ENCODE measurements around the gene CPNE9.
A peak's percentile ranks its signal among the peaks of the same experiment; 100 is the strongest.
"Not testable (repeated sequence)": the region's sequence is repeated elsewhere in the genome, so short reads cannot be mapped to it uniquely, and the experiment has no call there.

Gene CPNE9

DNA sequence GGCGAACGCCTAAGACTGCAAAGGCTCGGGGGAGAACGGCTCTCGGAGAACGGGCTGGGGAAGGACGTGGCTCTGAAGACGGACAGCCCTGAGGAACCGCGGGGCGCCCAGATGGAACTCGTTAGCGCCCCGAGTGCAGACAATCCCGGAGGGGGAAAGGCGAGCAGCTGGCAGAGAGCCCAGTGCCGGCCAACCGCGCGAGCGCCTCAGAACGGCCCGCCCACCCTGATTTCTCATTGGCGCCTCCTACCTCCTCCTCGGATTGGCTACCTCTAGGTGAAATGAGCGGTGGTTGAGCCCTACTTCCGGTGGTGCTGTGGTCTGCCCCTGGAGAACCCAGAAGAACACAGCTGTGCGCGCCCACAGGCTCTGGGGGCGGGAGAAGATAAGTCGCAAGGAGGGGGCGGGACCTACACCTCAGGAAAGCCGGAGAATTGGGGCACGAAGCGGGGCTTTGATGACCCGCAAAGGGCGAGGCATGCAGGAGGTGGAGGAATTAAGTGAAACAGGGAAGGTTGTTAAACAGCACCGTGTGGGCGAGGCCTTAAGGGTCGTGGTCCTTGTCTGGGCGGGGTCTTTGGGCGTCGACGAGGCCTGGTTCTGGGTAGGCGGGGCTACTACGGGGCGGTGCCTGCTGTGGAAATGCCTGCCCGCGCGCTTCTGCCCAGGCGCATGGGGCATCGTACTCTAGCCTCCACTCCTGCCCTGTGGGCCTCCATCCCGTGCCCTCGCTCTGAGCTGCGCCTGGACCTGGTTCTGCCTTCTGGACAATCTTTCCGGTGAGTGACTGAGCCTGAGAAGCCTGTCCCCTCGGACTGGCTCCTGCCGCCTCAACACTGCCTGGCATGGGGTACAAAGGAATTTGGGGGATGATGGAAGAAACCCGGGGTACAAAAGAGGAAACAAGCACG lies 46.3 kb downstream of the CPNE9 start, which contains the start of gene OGG1:
Gene OGG1 (plus strand): TSS at position 308 of the 911 bp plus-strand sequence. CDS start 335 bp downstream, at position 643.
- DNase-seq, result peak; percentile 92

DNA sequence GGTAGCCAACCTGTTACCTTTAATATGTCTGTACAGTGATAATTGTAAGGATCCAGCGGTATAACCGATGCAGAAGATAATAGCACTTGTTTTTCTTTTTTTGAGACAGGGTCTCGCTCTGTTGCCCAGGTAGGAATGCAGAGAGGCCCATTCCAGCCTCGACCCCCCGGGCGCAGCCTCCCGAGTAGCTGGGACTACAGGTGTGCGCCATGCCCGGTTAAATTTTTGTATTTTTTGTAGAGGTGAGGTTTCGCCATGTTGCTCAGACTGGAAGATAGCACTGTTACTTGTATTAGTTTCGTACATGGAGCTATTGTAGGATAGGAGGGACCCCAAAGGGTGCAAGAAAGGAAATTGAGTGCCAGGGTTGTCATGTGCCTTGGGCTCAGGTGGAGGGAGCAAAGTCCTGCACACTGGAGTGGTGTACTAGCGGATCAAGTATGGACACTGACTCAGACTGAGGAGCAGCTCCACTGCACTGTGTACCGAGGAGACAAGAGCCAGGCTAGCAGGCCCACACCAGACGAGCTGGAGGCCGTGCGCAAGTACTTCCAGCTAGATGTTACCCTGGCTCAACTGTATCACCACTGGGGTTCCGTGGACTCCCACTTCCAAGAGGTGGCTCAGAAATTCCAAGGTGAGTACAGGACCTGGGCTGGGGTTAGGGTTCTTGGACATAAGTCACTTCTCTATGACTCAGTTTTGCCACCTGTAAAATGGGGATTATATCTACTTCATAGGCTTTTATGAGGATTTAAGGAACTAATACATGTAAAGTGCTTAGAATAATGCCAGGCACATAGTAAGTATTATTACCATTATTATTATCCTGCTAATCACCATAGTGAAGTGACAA lies 47.2 kb downstream of the CPNE9 start:
- no peak for DNase-seq

DNA sequence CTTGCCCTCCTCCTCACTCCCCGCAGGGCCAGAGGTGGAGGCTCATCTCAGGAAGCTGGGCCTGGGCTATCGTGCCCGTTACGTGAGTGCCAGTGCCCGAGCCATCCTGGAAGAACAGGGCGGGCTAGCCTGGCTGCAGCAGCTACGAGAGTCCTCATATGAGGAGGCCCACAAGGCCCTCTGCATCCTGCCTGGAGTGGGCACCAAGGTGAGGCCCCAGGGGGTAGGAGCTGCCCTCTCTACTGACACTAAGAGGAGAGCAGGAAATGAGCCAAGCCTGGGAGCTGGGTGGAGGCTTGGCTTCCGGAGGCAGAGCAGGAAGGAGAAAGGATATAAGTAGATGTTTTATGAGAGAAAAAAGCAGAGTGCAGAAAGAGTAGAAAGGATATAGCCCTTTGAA lies 51.0 kb downstream of the CPNE9 start:
- DNase-seq, result no peak

DNA sequence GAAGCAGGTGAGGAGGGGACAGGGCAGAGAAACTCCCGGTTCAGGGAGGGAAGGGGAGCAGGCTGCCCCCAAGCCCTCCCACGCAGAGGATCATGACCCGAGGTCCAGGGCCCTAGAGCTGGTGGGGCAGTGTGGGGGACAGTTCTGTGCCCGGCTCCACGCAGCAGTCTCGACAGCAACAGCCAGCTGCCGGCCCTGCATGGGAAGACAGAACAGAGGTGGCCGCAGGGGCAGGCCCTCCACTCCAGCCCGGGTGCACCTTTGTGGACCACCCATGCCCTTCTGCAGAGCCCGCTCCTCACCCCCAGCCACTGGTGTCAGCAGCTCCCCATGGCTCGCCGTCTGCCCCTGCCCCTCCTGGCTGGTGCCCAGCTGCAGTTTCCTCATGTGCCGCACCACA lies 53.8 kb downstream of the CPNE9 start:
- DNase-seq, result no peak

DNA sequence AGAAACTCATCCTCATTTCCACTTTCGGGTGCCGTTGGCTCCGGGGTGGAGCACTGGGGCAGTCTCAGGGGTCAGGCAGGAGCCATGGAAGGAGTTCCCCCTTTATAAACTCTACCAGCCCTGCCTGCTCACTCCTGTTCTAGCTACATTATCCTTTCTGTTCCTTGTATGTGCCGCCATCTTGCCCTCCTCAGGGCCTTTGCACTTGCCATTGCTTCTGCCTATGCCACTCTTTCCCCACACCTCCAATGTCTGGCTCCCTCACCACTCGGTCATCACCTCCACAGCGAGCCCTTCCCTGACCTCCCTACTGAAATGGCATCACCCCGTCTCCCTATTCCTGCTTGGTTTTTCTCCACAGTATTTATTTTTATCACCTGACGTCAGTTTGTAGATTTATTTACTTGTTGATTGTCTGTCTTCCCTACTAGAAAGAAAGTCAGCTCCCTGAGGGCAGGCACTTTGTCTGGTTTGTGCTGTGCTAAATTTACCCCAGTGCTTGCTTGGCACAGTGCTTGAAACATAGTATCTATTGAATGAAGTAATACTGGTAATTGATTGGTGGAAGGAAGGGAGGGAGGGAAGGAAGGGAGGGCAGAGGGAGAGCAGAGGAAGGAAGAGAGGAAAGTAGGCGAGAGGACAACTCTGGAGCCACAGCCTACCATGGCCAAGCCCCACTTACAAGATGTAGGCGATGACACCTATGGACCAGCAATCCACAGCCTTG lies 57.3 kb downstream of the CPNE9 start:
- DNase-seq, result no peak

DNA sequence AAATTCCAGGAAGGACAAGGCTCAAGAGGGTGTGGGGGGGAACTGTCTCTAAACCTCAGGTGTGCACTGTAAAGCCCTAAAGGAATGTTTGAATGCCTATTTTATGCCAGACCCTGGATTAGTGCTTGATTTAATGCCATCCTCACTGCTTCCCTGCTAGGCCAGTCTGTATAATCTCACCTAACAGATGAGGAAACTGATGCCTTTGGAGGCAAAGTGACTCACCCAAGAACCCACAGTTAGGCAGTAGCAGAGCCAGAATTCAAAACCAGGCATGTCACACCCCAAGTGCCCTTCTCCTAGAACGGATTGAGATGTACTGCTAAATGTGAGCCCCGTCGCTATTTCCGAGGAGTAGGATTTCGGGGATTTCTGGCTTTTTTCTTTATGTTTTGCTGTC lies 58.3 kb downstream of the CPNE9 start:
- no peak for DNase-seq

DNA sequence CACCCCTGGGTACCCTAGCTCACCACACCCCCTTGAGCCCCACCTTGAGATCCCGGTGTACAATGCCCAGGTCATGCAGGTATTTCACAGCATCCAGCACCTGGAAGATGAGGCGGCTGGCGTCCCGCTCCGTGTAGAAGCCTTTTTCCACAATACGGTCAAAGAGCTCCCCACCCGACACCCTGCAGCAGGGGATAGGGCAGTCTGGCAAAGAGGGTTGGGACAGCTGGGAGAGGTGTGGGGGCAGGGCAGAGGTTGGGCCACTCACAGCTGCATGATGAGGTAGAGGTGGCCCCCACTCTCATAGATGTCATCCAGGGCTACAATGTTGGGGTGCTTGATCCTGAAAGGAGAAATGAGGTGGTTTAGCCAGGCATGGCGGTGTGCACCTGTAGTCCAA lies 59.2 kb downstream of the CPNE9 start:
- DNase-seq, result no peak

DNA sequence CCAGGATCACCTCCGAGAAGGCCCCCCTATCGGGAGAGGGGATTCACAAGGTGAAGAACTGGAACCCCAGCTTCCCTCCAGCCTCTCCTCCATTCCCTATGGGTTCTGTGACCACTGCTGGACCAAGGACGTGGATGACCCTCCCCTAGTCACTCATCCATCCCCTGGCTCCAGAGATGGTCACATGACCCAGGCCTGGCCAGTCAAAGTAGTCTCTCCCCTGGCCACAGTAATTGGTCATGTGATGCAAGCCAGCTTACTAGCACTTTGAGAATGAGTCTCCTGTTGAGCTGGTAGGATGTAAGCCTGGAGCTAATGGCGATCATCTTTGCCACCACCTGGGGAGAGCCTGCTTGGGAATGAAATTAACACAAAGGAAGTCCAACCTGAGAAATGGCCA lies 62.2 kb downstream of the CPNE9 start:
- DNase-seq, result no peak

DNA sequence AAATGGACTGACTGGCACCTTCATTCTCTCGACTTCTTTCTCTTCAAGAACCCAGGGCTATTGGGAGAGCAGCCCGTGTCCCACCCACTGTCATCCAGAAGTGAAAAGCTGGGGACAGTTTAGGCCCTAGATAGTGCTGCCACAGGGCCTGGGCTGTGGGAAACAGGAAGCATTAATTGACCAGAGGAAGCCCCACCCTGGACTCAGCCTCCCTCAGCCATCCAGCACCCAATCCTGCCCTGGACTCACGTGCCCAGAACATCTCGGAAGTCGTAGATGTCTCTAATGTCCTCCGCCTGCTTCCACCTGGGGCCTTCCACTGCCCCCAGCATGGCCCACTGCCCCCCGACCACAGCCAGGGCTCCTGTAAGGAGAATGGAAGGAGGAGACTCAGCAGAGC lies 63.8 kb downstream of the CPNE9 start:
- DNase-seq, result no peak

DNA sequence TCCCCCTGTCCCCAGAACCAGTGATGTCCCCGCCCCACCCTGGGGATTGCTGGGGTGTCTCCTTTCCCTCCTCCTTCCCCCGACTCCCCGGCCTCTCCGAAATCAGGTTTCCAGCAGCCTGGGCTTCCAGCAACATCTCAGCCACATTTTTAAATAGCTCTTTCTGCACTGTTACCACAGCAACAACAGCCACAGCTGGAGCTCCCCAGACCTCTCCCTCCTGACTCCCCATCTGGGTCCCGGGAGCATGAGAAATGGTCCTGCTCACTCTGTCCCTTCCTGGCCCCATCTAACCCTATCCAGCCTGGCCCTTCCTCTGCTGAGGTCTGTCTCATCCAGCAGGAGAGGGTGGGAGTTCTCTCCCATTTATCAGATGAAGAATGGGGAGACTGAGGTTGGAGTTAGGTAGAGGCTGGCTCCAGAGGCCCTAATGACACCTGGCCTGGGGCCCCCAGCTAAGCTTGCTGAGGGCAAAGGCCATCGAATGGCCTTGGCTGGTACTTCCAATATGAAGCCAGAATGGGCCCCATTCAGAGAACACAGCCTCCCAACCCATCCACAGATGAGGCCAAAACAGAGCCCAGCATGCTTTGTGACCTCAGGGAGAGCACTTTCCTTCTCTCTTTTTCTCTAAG lies 64.6 kb downstream of the CPNE9 start:
- DNase-seq, result no peak

DNA sequence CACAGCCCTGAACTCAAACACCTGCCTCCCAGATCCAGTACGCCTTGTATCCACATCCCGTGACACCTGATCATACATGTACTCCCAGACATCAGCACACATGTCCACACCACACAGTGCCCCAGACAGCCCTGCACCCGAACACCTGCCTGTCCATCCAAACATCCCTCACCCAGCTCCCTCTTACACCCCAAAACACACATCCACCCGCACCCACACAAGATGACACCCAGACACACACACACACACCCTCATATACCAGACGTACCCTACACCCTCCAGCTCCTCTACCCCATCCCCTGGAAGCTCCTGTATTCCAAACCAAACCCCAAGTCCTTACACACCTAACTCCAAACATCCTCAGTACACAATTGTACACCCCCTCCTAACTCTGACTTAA lies 65.4 kb downstream of the CPNE9 start:
- no peak for DNase-seq

DNA sequence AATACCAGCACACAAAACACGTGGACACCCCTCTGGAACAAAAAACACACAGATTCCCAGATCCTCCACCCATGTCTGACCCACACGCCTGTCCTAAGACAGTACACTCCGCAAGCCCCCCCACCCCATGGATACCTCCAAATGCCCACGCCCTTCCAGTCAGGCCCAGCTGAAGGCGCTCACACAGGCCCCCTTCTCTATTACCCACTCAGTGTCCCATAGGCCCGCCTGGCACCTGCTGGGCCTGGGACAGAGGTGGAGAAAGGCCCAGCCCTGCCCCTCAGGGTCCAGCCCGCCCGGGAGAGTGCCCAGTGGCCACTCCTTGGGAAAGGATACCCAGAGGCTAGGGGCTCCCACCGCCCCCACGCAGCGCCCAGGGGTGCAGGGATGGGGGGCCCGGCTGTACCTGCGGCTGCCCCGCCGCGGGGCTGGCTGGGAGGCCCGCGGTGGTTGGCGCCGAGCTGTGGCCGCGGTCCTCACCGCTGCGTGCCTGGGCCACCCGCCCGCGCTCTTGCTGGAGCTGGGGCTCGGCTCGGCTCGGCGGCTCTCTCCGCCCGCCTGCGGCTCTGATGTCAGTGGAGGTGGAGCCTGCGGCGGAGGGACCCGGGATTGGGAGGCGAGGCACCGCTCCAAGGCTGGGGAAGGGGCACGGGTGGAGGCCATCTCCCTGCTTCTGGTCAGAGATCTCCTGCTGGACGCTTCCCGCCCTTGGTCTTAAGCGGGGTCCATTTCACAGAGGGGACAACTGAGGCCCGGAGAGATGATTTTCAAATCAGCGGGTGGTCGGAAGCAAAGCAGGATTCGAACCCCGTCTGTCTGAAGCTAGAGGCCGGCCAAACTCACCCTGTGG lies 66.0 kb downstream of the CPNE9 start, which contains the start of gene CAMK1:
Gene CAMK1 (minus strand): TSS at position 522 of the 850 bp plus-strand sequence. CDS start 2,198 bp downstream, outside the sequence.
- DNase-seq, result peak; percentile 66

DNA sequence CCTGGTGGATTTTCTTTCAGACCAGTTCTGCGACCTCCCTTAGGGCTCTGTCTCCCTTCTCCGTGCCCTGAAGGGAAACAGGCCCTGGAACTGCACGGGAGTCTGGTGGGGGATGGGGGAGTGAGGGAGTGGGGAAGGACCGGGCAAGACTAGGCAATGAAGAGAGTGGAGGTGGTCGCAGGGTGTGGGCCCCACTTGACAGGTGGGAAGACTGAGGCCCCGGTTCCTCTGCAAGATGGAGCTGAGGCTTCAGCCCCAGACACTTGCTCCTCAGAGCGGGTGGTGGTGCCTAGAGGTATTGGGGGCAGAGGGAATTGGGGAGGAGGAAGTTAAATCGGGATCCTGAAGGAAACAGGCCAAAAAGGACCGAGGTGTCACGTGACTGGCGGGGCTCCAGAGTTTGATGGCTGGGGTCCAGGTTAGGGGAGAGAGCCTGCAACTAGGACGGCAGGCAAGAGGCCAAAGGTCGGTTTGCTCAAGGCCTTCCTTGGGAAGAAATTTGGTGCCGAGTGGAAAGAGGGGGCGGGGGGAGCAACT lies 66.7 kb downstream of the CPNE9 start:
- no peak for DNase-seq

DNA sequence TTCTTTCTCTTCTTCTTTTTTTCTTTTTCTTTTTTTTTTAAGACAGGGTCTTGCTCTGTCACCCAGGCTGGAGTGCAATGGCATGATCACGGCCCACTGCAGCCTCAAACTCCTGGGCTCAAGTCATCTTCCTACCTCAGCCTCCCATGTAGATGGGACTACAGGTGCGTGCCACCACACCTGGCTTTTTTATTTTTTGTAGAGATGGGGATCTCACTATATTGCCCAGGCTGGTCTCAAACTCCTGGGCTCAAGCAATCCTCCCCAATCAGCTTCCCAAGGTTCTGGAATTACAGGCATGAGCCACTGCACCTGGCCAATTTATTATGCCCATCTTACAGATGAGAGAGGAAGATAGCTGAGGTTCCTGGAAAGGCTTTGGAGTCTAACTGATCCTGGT lies 67.4 kb downstream of the CPNE9 start:
- DNase-seq, result not testable (repeated sequence)

DNA sequence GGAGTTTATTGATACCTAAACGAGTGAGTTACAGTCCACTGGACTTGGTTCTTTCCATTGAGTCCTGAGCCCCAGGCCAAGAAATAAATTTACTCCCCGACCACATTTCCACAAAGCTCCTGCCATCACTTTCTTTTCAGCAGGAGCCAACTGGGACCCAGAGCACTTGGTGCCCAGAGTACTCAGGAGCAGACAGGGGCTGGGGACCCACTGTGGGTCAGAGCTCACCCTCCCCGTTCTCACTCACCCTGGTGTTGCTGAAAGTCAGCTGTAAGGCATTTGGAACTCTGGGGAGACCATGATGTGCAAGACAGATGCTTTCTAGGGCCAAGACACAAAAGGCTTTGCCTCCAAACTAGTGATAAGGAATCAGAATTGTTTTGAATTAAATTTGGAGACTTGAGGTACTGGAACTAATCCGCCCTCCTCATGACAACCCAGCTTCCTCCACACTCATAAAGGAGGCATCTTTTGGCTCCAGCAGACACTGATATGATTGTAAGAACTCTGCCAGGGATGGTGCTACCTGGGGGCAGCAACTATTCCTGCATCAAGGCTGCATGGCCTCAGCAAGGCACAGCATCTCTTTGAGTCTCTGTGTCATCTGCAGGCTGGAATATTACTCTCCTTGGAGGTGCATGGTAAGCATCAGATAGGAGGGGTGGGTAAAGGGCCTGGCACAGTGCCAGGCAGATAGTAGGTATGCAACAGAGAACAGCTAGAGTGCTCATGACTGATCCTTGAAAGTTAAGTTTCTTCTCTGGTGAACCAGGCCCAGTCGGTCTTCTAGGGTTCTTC lies 73.5 kb downstream of the CPNE9 start:
- no peak for DNase-seq

DNA sequence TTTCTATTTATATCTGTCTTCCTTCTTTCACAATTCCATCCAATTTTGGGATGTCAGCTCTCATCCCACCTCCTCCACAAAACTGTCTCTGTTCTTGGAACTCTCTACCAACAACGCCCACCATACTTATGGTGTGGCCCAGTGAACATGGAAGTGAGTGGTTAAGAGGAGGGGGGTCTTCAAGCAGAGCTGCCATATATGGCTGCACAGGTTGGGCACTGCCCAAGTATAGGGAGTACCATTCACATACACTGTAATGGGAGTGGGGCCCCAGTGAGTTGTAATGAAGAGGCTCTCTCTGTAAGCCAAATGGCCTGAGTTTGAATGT lies 74.0 kb downstream of the CPNE9 start:
- no peak for DNase-seq

DNA sequence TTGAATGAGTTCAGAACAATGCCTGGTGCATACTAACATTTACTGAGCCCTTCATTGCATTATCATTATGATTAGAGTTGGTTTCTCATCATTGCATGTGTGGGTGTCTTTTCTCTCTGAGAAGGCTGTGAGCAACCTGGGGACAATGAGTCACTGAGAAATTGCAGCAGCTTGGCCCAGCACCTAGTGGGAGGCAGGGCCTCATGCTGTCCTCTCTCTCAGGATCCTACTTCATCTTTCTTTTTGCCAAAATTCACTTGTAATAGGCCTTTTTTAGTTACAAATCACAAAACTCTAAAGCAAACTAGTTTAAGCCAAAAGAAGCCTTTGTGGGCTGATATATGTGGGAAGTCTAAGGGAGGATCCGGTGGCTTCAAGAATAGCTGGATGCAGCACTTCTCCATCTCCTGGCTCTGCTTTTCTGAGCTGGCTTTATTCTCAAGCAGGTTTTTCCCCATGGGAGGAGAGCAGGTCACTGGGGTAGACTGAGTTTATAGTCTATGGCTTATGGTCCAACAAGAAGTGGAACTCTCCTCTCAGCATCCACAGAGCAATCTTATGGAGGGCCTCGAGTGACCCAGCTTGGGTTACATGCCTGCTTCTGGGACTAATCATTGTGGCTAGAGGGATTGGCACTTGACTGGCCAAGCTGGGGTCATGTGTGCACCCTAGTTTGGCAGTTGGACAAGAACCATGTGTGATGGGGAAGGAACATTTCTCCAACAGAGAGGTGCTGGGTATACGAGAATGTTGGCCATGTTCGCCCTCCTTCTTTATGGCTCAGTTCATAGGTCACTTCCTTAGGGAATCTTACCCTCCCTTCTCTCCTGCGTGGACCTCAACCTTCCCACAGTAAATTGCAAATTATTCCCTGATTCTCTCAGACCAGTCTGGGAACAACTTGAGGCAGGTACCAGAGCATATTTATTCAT lies 74.8 kb downstream of the CPNE9 start:
- DNase-seq, result peak; percentile 57

DNA sequence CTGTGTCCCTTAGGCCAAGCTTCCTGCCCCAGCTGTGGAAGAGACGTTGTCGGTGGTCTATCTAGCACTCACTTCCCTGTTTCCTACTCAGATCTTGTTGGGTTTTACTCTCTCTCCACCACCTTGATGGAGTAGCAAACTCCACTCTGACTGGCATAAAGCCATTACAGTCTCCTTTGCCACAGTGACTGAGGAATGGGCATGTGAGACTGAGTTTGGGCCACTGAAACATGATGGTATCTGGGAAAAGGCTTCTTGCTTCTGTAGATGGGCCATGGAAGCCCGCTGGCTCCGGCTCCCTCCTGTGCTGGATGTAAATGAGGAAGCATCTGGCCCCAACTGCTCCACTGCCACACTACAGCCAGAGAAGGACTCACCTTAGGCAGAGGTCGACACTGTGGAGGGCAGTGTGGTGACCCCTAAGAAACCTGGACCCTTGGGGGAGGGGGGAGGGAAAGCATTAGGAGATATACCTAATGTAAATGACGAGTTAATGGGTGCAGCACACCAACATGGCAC lies 75.5 kb downstream of the CPNE9 start:
- DNase-seq, result no peak
